Panc1 (cell line): ENCODE results near the gene TGFBI. TPM values are rescaled to one million over a fixed set of nuclear protein-coding genes. Genes with fewer than 3 reads are reported as not detected.

Source experiments
- ATAC-seq: fragments of 200-7000 bp; cut with Tn5 transposase; 2 replicates; pipeline ENCODE4 v1.9.1; 2020; ENCODE audit warnings: mild to moderate bottlenecking, moderate library complexity
- BruUV-seq: library from RNA; stranded (reverse); fragments of 400-500 nt; replicated peaks from 2 replicates; lab custom pipeline; 2021; lab: Mats Ljungman, UMichigan
- CTCF ChIA-PET: fragments of 300-600 bp; sonication (Branson Sonifier 250); formaldehyde crosslinking; loops from one replicate; lab custom pipeline; 2022; ENCODE audit warnings: antibody characterized with exemption; lab: Charles Lee
- POLR2A ChIA-PET: fragments of 300-600 bp; sonication (Branson Sonifier 250); formaldehyde crosslinking; loops from one replicate; lab custom pipeline; 2022; ENCODE audit warnings: antibody characterized with exemption; lab: Charles Lee
- DNase-seq: peaks from one replicate; pipeline ENCODE4 v3.0.0-alpha.2; 2010; ENCODE audit warnings: low read depth, low spot score
- H3K27ac ChIP-seq: 2 replicates; pipeline ENCODE4 v1.5.1; 2011; ENCODE audit warnings: mild to moderate bottlenecking, low read length, inconsistent platforms
- H3K27me3 ChIP-seq: fragments of 200-500 bp; sonication (Bioruptor generic); 2 replicates; pipeline ENCODE4 v1.6.0; 2014; ENCODE audit warnings: low read length, inconsistent platforms; ENCODE audit not compliant: control insufficient read depth, insufficient read depth
- H3K36me3 ChIP-seq: fragments of 200-500 bp; sonication (Bioruptor generic); 2 replicates; pipeline ENCODE4 v1.5.1; 2014; ENCODE audit warnings: inconsistent platforms, mild to moderate bottlenecking, low read length, moderate library complexity; ENCODE audit not compliant: control insufficient read depth, insufficient read depth
- H3K4me1 ChIP-seq: 2 replicates; pipeline ENCODE4 v1.5.1; 2011; ENCODE audit warnings: inconsistent platforms, mild to moderate bottlenecking, low read length, moderate library complexity; ENCODE audit not compliant: control insufficient read depth, insufficient read depth
- H3K4me3 ChIP-seq, 2 experiments: 2 replicates each; pipeline ENCODE4 v1.5.1; 2011 to 2012; ENCODE audit warnings: low read depth in 2 of 2, low read length in 2 of 2, mild to moderate bottlenecking in 2 of 2, inconsistent platforms in 1 of 2, moderate library complexity in 1 of 2
- H3K9me3 ChIP-seq: fragments of 200-500 bp; sonication (Bioruptor generic); 2 replicates; pipeline ENCODE4 v1.5.1; 2014; ENCODE audit warnings: low read depth, mild to moderate bottlenecking, inconsistent platforms, low read length, moderate library complexity; ENCODE audit not compliant: control insufficient read depth, insufficient read depth
- POLR2AphosphoS5 ChIP-seq: IDR thresholded peaks from 2 replicates; pipeline ENCODE4 v1.6.1; 2012; ENCODE audit warnings: mild to moderate bottlenecking, low read depth, low read length, moderate library complexity
- SIN3A ChIP-seq: IDR thresholded peaks from 2 replicates; pipeline ENCODE4 v1.6.1; 2012; ENCODE audit warnings: low read depth, mild to moderate bottlenecking, low read length, moderate library complexity, borderline replicate concordance; ENCODE audit not compliant: insufficient read depth
- TCF7L2 ChIP-seq: IDR thresholded peaks from 2 replicates; pipeline ENCODE4 v1.6.1; 2011; ENCODE audit warnings: mild to moderate bottlenecking, low read depth, low read length, inconsistent platforms
- in situ Hi-C: cut with HindIII; loops from 2 replicates; pipeline ENCODE4 v1.10.0; 2016; ENCODE audit warnings: low sequenced_read_pairs, low pct_unique_long_range_greater_than_20kb
- intact Hi-C: fragments of 100-400 bp; cut with micrococcal nuclease; formaldehyde crosslinking; loops from one replicate; pipeline ENCODE4 v1.10.0; 2022; ENCODE audit not compliant: unreplicated experiment
- total RNA-seq: library from RNA; stranded (reverse); gene quantifications from one replicate; pipeline ENCODE4 v1.2.1, GENCODE V29; 2021; ENCODE audit not compliant: unreplicated experiment
- TF ChIP-seq, protein P1 (sequence below), 2 experiments: IDR thresholded peaks; 2 replicates each; pipeline ENCODE4 v1.6.1; 2011 to 2012; ENCODE audit warnings: low read depth in 2 of 2, control low read depth in 1 of 2, low read length in 1 of 2, mild to moderate bottlenecking in 1 of 2, moderate library complexity in 1 of 2; ENCODE audit not compliant: insufficient read depth in 1 of 2
- TF ChIP-seq, protein P2 (sequence below): fragments of 450-650 bp; IDR thresholded peaks from 2 replicates; pipeline ENCODE4 v1.5.1; 2017; ENCODE audit warnings: mild to moderate bottlenecking

Gene TGFBI
- total RNA-seq, 1 experiment from 2014 or later = 314 TPM

- H3K4me1 ChIP-seq = no peaks in the 10 kb centered on the region
- H3K36me3 ChIP-seq = no peaks in the 10 kb centered on the region
- CTCF ChIA-PET = no interaction called here
- ATAC-seq = no peak
- in situ Hi-C loops (no loop called here), intact Hi-C loops (no loop called here)
- H3K27ac ChIP-seq = no peak overlapping the region
- no peak overlapping the region for H3K4me3 ChIP-seq
- no TSS peak for BruUV-seq
- POLR2A ChIA-PET = no interaction called here
- no peaks in the 10 kb centered on the region for H3K9me3 ChIP-seq
- no peak for TF ChIP-seq POLR2AphosphoS5
- no peak for TF ChIP-seq SIN3A
- TF ChIP-seq, protein P1, sequence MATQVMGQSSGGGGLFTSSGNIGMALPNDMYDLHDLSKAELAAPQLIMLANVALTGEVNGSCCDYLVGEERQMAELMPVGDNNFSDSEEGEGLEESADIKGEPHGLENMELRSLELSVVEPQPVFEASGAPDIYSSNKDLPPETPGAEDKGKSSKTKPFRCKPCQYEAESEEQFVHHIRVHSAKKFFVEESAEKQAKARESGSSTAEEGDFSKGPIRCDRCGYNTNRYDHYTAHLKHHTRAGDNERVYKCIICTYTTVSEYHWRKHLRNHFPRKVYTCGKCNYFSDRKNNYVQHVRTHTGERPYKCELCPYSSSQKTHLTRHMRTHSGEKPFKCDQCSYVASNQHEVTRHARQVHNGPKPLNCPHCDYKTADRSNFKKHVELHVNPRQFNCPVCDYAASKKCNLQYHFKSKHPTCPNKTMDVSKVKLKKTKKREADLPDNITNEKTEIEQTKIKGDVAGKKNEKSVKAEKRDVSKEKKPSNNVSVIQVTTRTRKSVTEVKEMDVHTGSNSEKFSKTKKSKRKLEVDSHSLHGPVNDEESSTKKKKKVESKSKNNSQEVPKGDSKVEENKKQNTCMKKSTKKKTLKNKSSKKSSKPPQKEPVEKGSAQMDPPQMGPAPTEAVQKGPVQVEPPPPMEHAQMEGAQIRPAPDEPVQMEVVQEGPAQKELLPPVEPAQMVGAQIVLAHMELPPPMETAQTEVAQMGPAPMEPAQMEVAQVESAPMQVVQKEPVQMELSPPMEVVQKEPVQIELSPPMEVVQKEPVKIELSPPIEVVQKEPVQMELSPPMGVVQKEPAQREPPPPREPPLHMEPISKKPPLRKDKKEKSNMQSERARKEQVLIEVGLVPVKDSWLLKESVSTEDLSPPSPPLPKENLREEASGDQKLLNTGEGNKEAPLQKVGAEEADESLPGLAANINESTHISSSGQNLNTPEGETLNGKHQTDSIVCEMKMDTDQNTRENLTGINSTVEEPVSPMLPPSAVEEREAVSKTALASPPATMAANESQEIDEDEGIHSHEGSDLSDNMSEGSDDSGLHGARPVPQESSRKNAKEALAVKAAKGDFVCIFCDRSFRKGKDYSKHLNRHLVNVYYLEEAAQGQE (IDR thresholded peaks at IDR 0.05; ENCODE audit: insufficient read depth in 1 of 2, low read depth in 2 of 2, low read length in 1 of 2) = no peak
- no peak for TF ChIP-seq TCF7L2
- TF ChIP-seq, protein P2, sequence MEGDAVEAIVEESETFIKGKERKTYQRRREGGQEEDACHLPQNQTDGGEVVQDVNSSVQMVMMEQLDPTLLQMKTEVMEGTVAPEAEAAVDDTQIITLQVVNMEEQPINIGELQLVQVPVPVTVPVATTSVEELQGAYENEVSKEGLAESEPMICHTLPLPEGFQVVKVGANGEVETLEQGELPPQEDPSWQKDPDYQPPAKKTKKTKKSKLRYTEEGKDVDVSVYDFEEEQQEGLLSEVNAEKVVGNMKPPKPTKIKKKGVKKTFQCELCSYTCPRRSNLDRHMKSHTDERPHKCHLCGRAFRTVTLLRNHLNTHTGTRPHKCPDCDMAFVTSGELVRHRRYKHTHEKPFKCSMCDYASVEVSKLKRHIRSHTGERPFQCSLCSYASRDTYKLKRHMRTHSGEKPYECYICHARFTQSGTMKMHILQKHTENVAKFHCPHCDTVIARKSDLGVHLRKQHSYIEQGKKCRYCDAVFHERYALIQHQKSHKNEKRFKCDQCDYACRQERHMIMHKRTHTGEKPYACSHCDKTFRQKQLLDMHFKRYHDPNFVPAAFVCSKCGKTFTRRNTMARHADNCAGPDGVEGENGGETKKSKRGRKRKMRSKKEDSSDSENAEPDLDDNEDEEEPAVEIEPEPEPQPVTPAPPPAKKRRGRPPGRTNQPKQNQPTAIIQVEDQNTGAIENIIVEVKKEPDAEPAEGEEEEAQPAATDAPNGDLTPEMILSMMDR = no peak
- no peaks in the 10 kb centered on the region for H3K27me3 ChIP-seq
- DNase-seq = no peak
Observed at GRCh38 chr5:136101884-136102283, 73.1 kb downstream of the TGFBI start.

- DNase-seq (no peak), ATAC-seq (no peak)
- Histone ChIP-seq H3K9me3 (no peaks in the 10 kb centered on the region), H3K27me3 (no peaks in the 10 kb centered on the region), H3K36me3 (no peaks in the 10 kb centered on the region), H3K4me3 (no peak overlapping the region), H3K4me1 (no peaks in the 10 kb centered on the region), H3K27ac (no peak overlapping the region)
- intact Hi-C loops = no loop called here
- in situ Hi-C loops = no loop called here
- no TSS peak for BruUV-seq
- ChIA-PET CTCF (no interaction called here), POLR2A (interaction anchor here (0.5 kb wide), 1 partner anchor 19 kb away, joined by 9 read pairs; no protein-coding TSS in a partner anchor)
- TF ChIP-seq, protein P1 (IDR thresholded peaks at IDR 0.05; ENCODE audit: insufficient read depth in 1 of 2, low read depth in 2 of 2, low read length in 1 of 2) = no peak
- TF ChIP-seq SIN3A = no peak
- TF ChIP-seq POLR2AphosphoS5 = no peak
- TF ChIP-seq, protein P2 = no peak
- TF ChIP-seq TCF7L2 = no peak
Observed at GRCh38 chr5:136103118-136103517, 74.3 kb downstream of the TGFBI start.
